Pancreas (tissue), 10 donors: ENCODE results near the gene SGK2. TPM values are rescaled to one million over a fixed set of nuclear protein-coding genes. Genes with fewer than 3 reads are reported as not detected.
A peak's percentile ranks its signal among the peaks of the same experiment; 100 is the strongest.

Experiments used
- ATAC-seq, 4 donors: fragments of 200-7000 bp; cut with Tn5 transposase; one replicate each; pipeline versions ENCODE4 v1.8.0 to v1.9.1; 2020; ENCODE audit warnings: mild to moderate bottlenecking in 4 of 4, moderate library complexity in 4 of 4
- DNase-seq, 6 donors: peaks; one replicate each; pipeline ENCODE4 v3.0.0-alpha.2; 2020
- FAIRE-seq: peaks from 2 replicates; lab custom pipeline; 2012; peaks lifted over from hg19 to GRCh38; lab: Jason Lieb, UNC
- H3K27ac ChIP-seq, 4 donors: fragments of 200-600 bp; sonication (generic); 1 replicate in 3 of 4; 2 replicates in 1 of 4; pipeline versions ENCODE4 v1.5.0 to v1.8.0; 2020
- H3K27me3 ChIP-seq, 4 donors: fragments of 200-600 bp; one replicate each; pipeline ENCODE4 v1.8.0; 2021
- H3K36me3 ChIP-seq, 3 donors: fragments of 200-600 bp; sonication (generic) in 1 of 3; one replicate each; pipeline versions ENCODE4 v1.5.0 to v1.8.0; 2020 to 2021
- H3K4me1 ChIP-seq, 3 donors: fragments of 200-600 bp; one replicate each; pipeline ENCODE4 v1.8.0; 2021
- H3K4me3 ChIP-seq, 4 donors: fragments of 200-600 bp; sonication (generic) in 2 of 4; one replicate each; pipeline versions ENCODE4 v1.5.0 to v1.8.0; 2020 to 2021
- H3K9me3 ChIP-seq, 4 donors: fragments of 200-600 bp; one replicate each; pipeline ENCODE4 v1.8.0; 2021
- CTCF ChIP-seq, 4 donors: fragments of 200-600 bp; sonication (generic) in 3 of 4; IDR thresholded peaks; one replicate each; pipeline versions ENCODE4 v1.5.0 to v1.8.0; 2021; ENCODE audit warnings: antibody characterized with exemption in 4 of 4
- WGBS, 2 donors: extraction: QIAGEN DNeasy Blood & Tissue Kit; methylation state at CpG; one replicate each; pipeline ENCODE4 v1.1.7; 2013; 5-methylcytosine and 5-hydroxymethylcytosine counted together
- intact Hi-C, 3 donors: fragments of 100-400 bp; cut with DNase I; formaldehyde crosslinking; loops; one replicate each; pipeline versions ENCODE4 v1.11.1 to v1.14.2; 2022
- polyA plus RNA-seq, 2 donors: library from polyadenylated mRNA; stranded (reverse); fragments of 200-250 nt; gene quantifications; one replicate each; pipeline ENCODE4 v1.2.3, GENCODE V29; 2013
- total RNA-seq, 6 donors: library from RNA; stranded (reverse); fragmentation: NEBNext Ultra II Directional in 4 of 6; extraction: Animal tissue kit (Norgen Biotek cat#: 25700) in 4 of 6; gene quantifications; one replicate each; pipeline versions ENCODE4 v1.2.1 to v1.2.4, GENCODE V29; 2021 to 2023
- donor health status: healthy with polysubstance abuse.
- donor health status: DM: no; HTN: no; CAD: no; lungs with moderate emphysema.
- donor health status: DM: no; HTN: no; CAD: no.
- donor health status: control.
- donor health status: control.
- donor health status: Bipolar disorder and iron deficiency.
- donor health status: DM: yes; HTN: yes; CAD: no.
- donor health status: DM: no; HTN: no; CAD: no.
- donor health status: DM: no; HTN: no; CAD: no.
- donor health status: DM: yes; HTN: yes; CAD: no.

SGK2 gene
- total and polyA plus RNA-seq, 8 donors: 10.8 to 21.6 (median 14.7) TPM

GRCh38 chr20:43559147-43559987 is 540 bp downstream of the SGK2 start:
- peak in 3 of 4 donors; percentile 10 to 40 (median 38) for ATAC-seq
- no peaks in the 10 kb centered on the region for H3K9me3 ChIP-seq
- TF ChIP-seq CTCF (IDR thresholded peaks at IDR 0.05): no peak
- intact Hi-C loops: no loop called here
- H3K27ac ChIP-seq: peak overlapping the region; percentile 69 to 94 (median 90)
- peak in 3 of 6 donors; percentile 32 to 58 (median 37) for DNase-seq
- 19 to 21% methylated on average over 8 of the region's 8 CpGs for WGBS, 2 donors
- no peaks in the 10 kb centered on the region for H3K27me3 ChIP-seq
- H3K36me3 ChIP-seq: no peaks in the 10 kb centered on the region
- no peak for FAIRE-seq
- peaks cover 22 to 38% (median 29%) of the 10 kb centered on the region in 3 donors for H3K4me1 ChIP-seq
- peak overlapping the region; percentile 2 to 34 (median 18) for H3K4me3 ChIP-seq

- Histone ChIP-seq H3K27ac (no peak overlapping the region), H3K27me3 (no peaks in the 10 kb centered on the region), H3K4me3 (no peak overlapping the region), H3K36me3 (no peaks in the 10 kb centered on the region), H3K9me3 (no peaks in the 10 kb centered on the region), H3K4me1 (peaks cover 20 to 37% (median 25%) of the 10 kb centered on the region in 3 donors)
- TF ChIP-seq CTCF (IDR thresholded peaks at IDR 0.05): no peak
- intact Hi-C loops: no loop called here
- FAIRE-seq (no peak), ATAC-seq (no peak), DNase-seq (no peak)
- 48 to 52% methylated on average over 3 of the region's 3 CpGs for WGBS, 2 donors
These were observed 2.1 kb downstream of the SGK2 start for GRCh38 chr20:43560974-43561373.

GRCh38 chr20:43563429-43563828 is 4.6 kb downstream of the SGK2 start:
- no peak for DNase-seq
- no peak for TF ChIP-seq CTCF (IDR thresholded peaks at IDR 0.05)
- FAIRE-seq: no peak
- no peak for ATAC-seq
- peaks cover 2 to 12% (median 5%) of the 10 kb centered on the region in 3 donors for H3K4me1 ChIP-seq
- no peaks in the 10 kb centered on the region for H3K27me3 ChIP-seq
- intact Hi-C loops: no loop called here
- H3K27ac ChIP-seq: no peak overlapping the region
- no peaks in the 10 kb centered on the region for H3K9me3 ChIP-seq
- 37 to 41% methylated on average over 3 of the region's 3 CpGs for WGBS, 2 donors
- H3K36me3 ChIP-seq: peaks cover 0 to 8% (median 0%) of the 10 kb centered on the region in 3 donors
- no peak overlapping the region for H3K4me3 ChIP-seq

GRCh38 chr20:43563991-43564390 is 5.2 kb downstream of the SGK2 start:
- ATAC-seq: no peak
- peaks cover 0 to 11% (median 0%) of the 10 kb centered on the region in 3 donors for H3K36me3 ChIP-seq
- peaks cover 0 to 10% (median 5%) of the 10 kb centered on the region in 3 donors for H3K4me1 ChIP-seq
- WGBS, 2 donors: 90 to 95% methylated on average over 7 of the region's 7 CpGs
- intact Hi-C loops: no loop called here
- FAIRE-seq: no peak
- no peaks in the 10 kb centered on the region for H3K9me3 ChIP-seq
- no peak for DNase-seq
- no peak for TF ChIP-seq CTCF (IDR thresholded peaks at IDR 0.05)
- H3K27ac ChIP-seq: no peak overlapping the region
- no peak overlapping the region for H3K4me3 ChIP-seq
- H3K27me3 ChIP-seq: no peaks in the 10 kb centered on the region

GRCh38 chr20:43564455-43564854 is 5.6 kb downstream of the SGK2 start:
- intact Hi-C loops: no loop called here
- H3K9me3 ChIP-seq: no peaks in the 10 kb centered on the region
- H3K4me3 ChIP-seq: no peak overlapping the region
- 94 to 98% methylated on average over 8 of the region's 8 CpGs for WGBS, 2 donors
- FAIRE-seq (no peak), ATAC-seq (no peak), DNase-seq (no peak)
- peaks cover 0 to 16% (median 3%) of the 10 kb centered on the region in 3 donors for H3K36me3 ChIP-seq
- no peaks in the 10 kb centered on the region for H3K27me3 ChIP-seq
- H3K27ac ChIP-seq: no peak overlapping the region
- TF ChIP-seq CTCF (IDR thresholded peaks at IDR 0.05): no peak
- peaks cover 0 to 10% (median 5%) of the 10 kb centered on the region in 3 donors for H3K4me1 ChIP-seq
